ENCODE data around the gene SCRN1. TPM values are rescaled to one million over a fixed set of nuclear protein-coding genes. Genes with fewer than 3 reads are reported as not detected.

SCRN1 gene
- total and polyA plus RNA-seq, 2 of the 13 experiments (the other 11 are each of a cell fraction or from before 2014, with no cell fraction given), result 43.2 to 49.8 TPM

GRCh38 chr7:29989257-29989995 lies at the start of gene SCRN1 (continued):
- no peak; the same call in 1 of the 2 replicates for TF ChIP-seq ZNF441 (CRISPR knock-in tag; IDR thresholded peaks at IDR 0.05; ENCODE audit: borderline replicate concordance)
- TF ChIP-seq NAIF1 (CRISPR knock-in tag; IDR thresholded peaks at IDR 0.05; ENCODE audit: borderline replicate concordance), result no peak
- TF ChIP-seq ZMAT3 (CRISPR knock-in tag; conservative IDR thresholded peaks at IDR 0.05), result no peak
- no peak for TF ChIP-seq FOXJ3 (CRISPR knock-in tag; IDR thresholded peaks at IDR 0.05; ENCODE audit: borderline replicate concordance)
- no peak for TF ChIP-seq DZIP1 (CRISPR knock-in tag; IDR thresholded peaks at IDR 0.05)
- TF ChIP-seq SNAPC2 (CRISPR knock-in tag; IDR thresholded peaks at IDR 0.05), result no peak
- TF ChIP-seq NFAT5 (CRISPR knock-in tag; IDR thresholded peaks at IDR 0.05), result no peak
- TF ChIP-seq ZNF878 (CRISPR knock-in tag; IDR thresholded peaks at IDR 0.05), result no peak
- TF ChIP-seq ZMAT5 (CRISPR knock-in tag; IDR thresholded peaks at IDR 0.05; ENCODE audit: borderline replicate concordance, low read depth), result no peak
- TF ChIP-seq MTA3 (CRISPR knock-in tag; IDR thresholded peaks at IDR 0.05), result no peak
- TF ChIP-seq TOPORS (CRISPR knock-in tag; IDR thresholded peaks at IDR 0.05), result no peak
- TF ChIP-seq ZKSCAN1 (IDR thresholded peaks at IDR 0.05; ENCODE audit: low read length), result no peak
- TF ChIP-seq RFXANK (CRISPR knock-in tag; IDR thresholded peaks at IDR 0.05), result no peak
- 0 out of 2 replicates have a peak, but pooled peaks have one; percentile 14 for TF ChIP-seq ZFAT (CRISPR knock-in tag; conservative IDR thresholded peaks at IDR 0.05)
- TF ChIP-seq ATF4 (CRISPR knock-in tag; IDR thresholded peaks at IDR 0.05), result no peak; a peak in 1 of 4 replicates
- no peak for TF ChIP-seq TCF7 (IDR thresholded peaks at IDR 0.05; ENCODE audit: low read depth)
- no peak for TF ChIP-seq ATM (IDR thresholded peaks at IDR 0.05; ENCODE audit: borderline replicate concordance)
- no peak for TF ChIP-seq PAF1 (CRISPR knock-in tag; IDR thresholded peaks at IDR 0.05)
- no peak for TF ChIP-seq ZKSCAN5 (CRISPR knock-in tag; IDR thresholded peaks at IDR 0.05)
- no peak for TF ChIP-seq CCAR2 (optimal IDR thresholded peaks at IDR 0.05; ENCODE audit: low read depth, low read length)

Data from HepG2 (cell line).